ENCODE data around the gene POLD2. TPM values are rescaled to one million over a fixed set of nuclear protein-coding genes. Genes with fewer than 3 reads are reported as not detected.

The POLD2 gene
- total RNA-seq, 1 experiment from 2014 or later, result 179 TPM

DNA sequence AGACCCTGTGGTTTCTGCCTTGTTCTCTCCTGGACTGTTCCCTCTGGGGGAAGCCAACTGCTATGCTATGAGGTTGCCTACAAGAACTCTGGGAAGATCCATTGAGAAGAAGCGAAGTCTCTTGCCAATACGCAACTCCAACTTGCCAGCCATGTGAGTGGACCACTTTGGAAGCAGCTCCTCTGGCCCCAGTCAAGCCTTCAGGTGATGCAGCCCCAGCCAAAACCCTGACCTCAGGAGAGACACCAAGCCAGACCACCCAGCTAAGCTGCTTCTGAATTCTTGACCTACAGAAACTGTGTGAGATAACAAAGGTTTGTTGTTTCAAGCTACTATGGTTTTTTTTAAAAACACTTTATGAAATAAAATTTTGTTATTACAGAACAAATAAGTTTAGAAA is 38.0 kb upstream of the POLD2 start:
- intact Hi-C loops (cut with micrococcal nuclease), result no loop called here
- Mint-ChIP-seq H3K4me3 (ENCODE audit: unreplicated experiment) (no peak overlapping the region), H3K9me3 (ENCODE audit: unreplicated experiment) (no peaks in the 10 kb centered on the region), H3K27me3 (ENCODE audit: insufficient read depth, unreplicated experiment) (no peaks in the 10 kb centered on the region), H3K27ac (ENCODE audit: low read depth, unreplicated experiment) (no peak overlapping the region), H3K36me3 (ENCODE audit: insufficient read depth, unreplicated experiment) (no peaks in the 10 kb centered on the region), H3K4me1 (ENCODE audit: insufficient read depth, unreplicated experiment) (peaks cover 19% of the 10 kb centered on the region)
- CTCF ChIA-PET, result interaction anchor here (1.4 kb wide), 1 partner anchor 10 kb away, joined by 3 read pairs; no protein-coding TSS in a partner anchor
- no TSS peak for BruUV-seq (replicated peaks)
- DNase-seq (ENCODE audit: unreplicated experiment), result no peak
- POLR2A ChIA-PET, result no interaction called here
- TF ChIP-seq, protein P1, sequence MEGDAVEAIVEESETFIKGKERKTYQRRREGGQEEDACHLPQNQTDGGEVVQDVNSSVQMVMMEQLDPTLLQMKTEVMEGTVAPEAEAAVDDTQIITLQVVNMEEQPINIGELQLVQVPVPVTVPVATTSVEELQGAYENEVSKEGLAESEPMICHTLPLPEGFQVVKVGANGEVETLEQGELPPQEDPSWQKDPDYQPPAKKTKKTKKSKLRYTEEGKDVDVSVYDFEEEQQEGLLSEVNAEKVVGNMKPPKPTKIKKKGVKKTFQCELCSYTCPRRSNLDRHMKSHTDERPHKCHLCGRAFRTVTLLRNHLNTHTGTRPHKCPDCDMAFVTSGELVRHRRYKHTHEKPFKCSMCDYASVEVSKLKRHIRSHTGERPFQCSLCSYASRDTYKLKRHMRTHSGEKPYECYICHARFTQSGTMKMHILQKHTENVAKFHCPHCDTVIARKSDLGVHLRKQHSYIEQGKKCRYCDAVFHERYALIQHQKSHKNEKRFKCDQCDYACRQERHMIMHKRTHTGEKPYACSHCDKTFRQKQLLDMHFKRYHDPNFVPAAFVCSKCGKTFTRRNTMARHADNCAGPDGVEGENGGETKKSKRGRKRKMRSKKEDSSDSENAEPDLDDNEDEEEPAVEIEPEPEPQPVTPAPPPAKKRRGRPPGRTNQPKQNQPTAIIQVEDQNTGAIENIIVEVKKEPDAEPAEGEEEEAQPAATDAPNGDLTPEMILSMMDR (IDR thresholded peaks at IDR 0.05; ENCODE audit: unreplicated experiment), result no peak

DNA sequence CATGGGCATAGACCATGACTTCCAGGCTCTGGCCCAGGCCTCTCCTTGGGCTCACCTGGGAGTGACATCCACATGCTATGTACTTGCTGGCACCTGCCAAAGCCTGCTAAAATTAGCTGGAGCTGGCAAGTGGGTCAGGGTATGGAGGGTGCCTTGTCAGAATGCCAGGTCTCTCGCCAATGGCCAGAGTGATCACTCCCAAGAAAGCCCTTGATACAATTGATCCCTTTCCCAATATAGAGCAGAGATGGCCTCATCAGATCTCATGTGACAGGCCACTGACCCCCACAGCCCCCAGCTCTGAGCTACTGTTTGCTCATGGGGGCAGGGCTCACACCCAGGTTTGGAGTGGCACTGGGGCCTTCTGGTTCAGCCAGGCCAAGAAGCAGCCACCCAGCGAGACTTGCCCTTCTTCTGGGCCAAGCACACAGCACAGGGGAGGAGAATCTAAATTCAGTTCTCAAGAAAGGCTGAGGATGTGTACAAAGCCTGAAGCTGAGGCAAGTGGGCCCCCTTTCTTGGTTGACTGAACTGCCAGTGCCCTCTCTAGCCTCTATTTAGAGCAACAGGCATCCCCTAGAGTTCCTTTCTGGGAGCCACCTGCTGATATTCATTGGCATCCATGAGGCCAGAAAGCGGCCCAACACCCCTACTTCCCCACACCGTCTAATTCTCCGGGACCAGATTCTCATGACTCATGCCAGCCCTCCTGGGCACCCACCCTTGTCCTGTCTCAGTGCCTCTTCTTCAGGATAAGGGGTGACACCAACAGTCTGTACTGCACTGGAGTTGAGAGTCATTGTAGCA is 36.7 kb upstream of the POLD2 start:
- intact Hi-C loops (cut with micrococcal nuclease), result no loop called here

DNA sequence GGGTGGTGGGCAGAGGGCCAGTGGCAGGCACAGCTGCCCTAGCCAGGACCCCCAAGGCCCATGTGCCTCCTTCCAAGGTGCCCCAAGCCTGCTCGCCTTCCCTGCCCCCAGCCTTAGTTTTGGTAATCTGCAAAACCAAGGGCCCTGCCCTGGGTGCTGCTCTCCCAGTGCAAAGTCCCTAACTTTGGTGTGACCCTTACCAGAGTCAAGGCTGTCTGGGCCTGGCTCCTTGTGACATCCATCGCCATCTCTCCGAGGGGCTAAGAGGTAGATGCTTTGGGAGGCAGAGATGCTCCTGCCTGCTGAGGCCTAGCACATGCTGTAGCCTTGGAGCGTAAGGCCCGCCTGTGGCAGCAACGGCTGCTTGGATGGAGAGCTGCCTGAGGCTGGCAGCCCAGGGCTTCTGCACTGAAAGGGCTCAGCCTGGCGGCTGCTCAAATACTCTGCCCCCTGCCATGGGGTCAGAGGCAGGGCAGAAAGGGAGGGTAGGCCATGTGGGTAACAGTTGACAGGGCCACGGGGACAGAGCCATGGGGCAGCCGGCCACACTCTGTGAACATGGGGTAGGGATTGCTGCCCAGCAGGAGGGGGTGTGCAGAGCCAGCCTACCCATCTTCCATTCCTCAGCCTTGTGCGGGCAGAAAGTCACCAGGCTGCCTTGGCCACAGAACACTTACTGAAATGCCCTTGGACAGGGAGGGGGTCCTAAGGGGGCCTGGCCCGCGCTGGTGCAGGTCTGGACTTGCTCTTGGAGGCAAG is 35.7 kb upstream of the POLD2 start:
- Mint-ChIP-seq H3K27ac (ENCODE audit: low read depth, unreplicated experiment) (no peak overlapping the region), H3K27me3 (ENCODE audit: insufficient read depth, unreplicated experiment) (no peaks in the 10 kb centered on the region), H3K4me1 (ENCODE audit: insufficient read depth, unreplicated experiment) (peaks cover 19% of the 10 kb centered on the region), H3K36me3 (ENCODE audit: insufficient read depth, unreplicated experiment) (no peaks in the 10 kb centered on the region), H3K9me3 (ENCODE audit: unreplicated experiment) (no peaks in the 10 kb centered on the region), H3K4me3 (ENCODE audit: unreplicated experiment) (no peak overlapping the region)
- intact Hi-C loops (cut with micrococcal nuclease), result no loop called here
- no TSS peak for BruUV-seq (replicated peaks)
- ChIA-PET POLR2A (no interaction called here), CTCF (no interaction called here)
- DNase-seq (ENCODE audit: unreplicated experiment), result no peak
- TF ChIP-seq, protein P1 (IDR thresholded peaks at IDR 0.05; ENCODE audit: unreplicated experiment), result no peak

More for the DNA sequence above, 36.7 kb upstream of the POLD2 start:
- POLR2A ChIA-PET, result no interaction called here
- Mint-ChIP-seq H3K9me3 (ENCODE audit: unreplicated experiment) (no peaks in the 10 kb centered on the region), H3K36me3 (ENCODE audit: insufficient read depth, unreplicated experiment) (no peaks in the 10 kb centered on the region), H3K27ac (ENCODE audit: low read depth, unreplicated experiment) (no peak overlapping the region), H3K4me1 (ENCODE audit: insufficient read depth, unreplicated experiment) (peaks cover 19% of the 10 kb centered on the region), H3K4me3 (ENCODE audit: unreplicated experiment) (no peak overlapping the region), H3K27me3 (ENCODE audit: insufficient read depth, unreplicated experiment) (no peaks in the 10 kb centered on the region)
- no TSS peak for BruUV-seq (replicated peaks)
- TF ChIP-seq, protein P1 (IDR thresholded peaks at IDR 0.05; ENCODE audit: unreplicated experiment), result no peak
- no peak for DNase-seq (ENCODE audit: unreplicated experiment)
- CTCF ChIA-PET, result interaction anchor here (0.7 kb wide), 1 partner anchor 27 kb away, joined by 3 read pairs; no protein-coding TSS in a partner anchor

DNA sequence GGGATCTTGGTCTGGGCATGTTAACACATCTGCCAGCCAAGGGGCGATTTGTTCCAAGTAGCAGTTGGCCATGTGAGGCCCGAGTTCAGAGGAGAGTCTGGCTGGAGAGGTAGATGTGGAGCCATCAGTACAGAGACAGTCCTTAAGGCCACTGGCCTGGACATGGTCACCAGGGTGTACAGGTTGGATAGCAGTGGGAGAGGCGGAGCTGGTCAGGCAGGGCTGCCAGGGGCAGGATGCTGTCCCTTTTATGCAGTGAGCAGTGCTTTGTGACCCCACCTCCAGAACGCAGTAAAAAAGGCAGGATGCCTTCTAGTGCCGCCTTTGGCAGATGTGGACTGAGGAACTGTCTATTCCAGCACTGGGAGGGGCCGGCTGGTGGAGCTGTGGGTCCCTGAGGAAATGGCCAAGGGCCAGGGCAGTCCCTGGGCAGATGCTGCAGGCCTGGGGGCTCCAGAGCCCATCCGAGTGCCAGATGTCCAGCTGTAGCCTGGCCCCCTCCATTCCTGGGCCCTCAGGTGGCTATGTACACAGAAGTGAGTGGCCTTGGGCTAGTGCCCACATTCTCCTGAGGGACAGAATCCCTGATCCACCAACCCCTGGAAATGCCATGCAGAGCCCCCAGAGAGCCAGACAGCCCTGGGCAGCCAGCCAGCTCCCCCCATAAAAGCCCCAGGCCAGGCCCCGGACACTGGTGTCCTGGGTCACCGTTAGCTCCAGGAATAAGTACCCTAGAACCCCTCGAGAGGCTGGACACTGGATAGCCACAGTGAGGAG is 34.9 kb upstream of the POLD2 start:
- Mint-ChIP-seq H3K9me3 (ENCODE audit: unreplicated experiment) (no peaks in the 10 kb centered on the region), H3K36me3 (ENCODE audit: insufficient read depth, unreplicated experiment) (no peaks in the 10 kb centered on the region), H3K4me1 (ENCODE audit: insufficient read depth, unreplicated experiment) (peaks cover 13% of the 10 kb centered on the region), H3K27me3 (ENCODE audit: insufficient read depth, unreplicated experiment) (no peaks in the 10 kb centered on the region), H3K27ac (ENCODE audit: low read depth, unreplicated experiment) (no peak overlapping the region), H3K4me3 (ENCODE audit: unreplicated experiment) (no peak overlapping the region)
- CTCF ChIA-PET, result no interaction called here
- TF ChIP-seq, protein P1 (IDR thresholded peaks at IDR 0.05; ENCODE audit: unreplicated experiment), result no peak
- POLR2A ChIA-PET, result no interaction called here
- no TSS peak for BruUV-seq (replicated peaks)
- DNase-seq (ENCODE audit: unreplicated experiment), result no peak
- intact Hi-C loops (cut with micrococcal nuclease), result no loop called here
